D341Med (cell line): ENCODE measurements around the gene PWP2.
"Not testable (repeated sequence)": the region's sequence is repeated elsewhere in the genome, so short reads cannot be mapped to it uniquely, and the experiment has no call there.

Source experiments
- DNase-seq: peaks from one replicate; pipeline ENCODE4 v3.0.0; 2012; ENCODE audit warnings: low spot score

Gene PWP2

DNA sequence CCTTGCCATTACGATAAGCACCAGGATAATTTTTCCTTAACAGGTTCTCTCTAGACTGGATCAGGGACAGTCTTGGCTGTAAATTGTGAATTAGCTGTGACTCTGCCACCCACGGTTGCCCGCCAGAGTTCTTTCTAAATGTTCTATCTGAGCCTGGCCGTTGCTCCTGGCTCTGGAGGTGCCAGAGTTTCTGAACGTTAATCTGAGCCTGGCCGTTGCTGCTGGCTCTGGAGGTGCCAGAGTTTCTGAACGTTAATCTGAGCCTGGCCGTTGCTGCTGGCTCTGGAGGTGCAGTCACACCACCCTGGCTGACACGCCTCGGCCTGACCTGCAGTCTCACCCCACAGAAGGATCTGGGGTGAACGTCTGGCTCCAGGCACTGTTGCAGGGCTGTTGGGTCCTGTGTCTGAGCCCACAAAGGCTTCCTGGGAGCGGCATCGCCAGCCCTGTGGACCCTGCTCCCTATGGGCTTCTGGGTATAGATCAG is 56.0 kb downstream of the PWP2 start:
- not testable (repeated sequence) for DNase-seq

- DNase-seq, result not testable (repeated sequence)
Measured at GRCh38 chr21:44165933-44166332, 58.7 kb downstream of the PWP2 start.

DNA sequence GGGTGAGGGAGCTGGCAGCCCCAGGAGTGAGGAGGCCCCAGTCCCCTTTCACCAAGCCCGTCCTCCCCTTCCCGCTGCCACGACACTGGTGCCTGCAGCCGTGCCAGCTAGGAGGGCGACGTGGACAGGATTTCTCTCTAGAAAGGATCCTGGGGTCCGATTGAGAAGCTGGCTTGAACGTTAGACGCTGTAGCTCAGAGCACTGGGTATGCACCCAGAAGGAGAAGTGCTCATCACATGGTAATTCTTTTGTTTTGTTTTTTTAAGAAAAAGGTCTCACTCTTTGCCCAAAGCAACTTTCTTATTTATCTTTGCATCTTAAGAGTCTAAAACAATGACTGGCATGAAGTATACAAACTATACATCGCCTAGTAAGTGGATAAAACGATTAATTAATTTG is 60.3 kb downstream of the PWP2 start:
- DNase-seq, result not testable (repeated sequence)

DNA sequence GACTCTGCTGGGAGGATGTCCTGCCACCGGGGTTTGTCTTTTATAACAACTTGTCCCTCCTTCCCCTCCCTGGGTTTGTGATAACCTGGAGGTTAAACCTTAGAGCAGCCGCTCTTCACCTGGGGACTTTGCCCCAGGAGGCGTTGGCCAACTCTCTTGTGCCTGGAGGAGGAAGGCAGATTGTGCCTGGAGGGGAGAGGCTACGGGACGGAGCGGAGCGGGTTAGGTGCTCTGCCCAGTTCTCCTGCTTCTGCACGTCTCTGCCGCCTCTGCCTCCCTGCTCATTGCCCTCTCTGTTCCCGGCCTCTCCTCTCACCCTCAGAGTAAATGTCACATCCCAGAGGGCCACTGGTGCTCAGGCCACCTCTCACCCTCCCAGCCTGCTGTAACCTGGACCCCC is 63.1 kb downstream of the PWP2 start:
- not testable (repeated sequence) for DNase-seq

DNA sequence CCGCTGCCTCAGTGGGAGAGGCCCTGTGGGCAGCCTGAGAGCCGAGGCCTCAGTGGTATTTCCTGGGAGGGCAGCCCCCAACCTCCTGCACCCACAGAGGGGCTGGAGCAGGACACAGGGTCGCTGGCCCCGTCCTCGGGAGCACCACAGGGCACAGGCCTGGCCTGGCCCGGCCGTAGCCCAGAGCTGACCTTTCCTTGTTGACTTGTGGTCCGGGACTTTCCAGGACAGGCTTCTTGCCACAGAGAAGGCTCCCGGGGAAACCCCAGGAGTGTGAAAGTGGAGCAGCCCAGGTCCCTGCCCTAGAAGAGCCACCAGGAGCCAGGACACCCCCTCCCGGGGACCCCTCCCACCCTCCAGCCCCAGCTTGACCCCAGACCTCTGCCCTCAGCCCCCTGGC is 63.7 kb downstream of the PWP2 start:
- not testable (repeated sequence) for DNase-seq

DNA sequence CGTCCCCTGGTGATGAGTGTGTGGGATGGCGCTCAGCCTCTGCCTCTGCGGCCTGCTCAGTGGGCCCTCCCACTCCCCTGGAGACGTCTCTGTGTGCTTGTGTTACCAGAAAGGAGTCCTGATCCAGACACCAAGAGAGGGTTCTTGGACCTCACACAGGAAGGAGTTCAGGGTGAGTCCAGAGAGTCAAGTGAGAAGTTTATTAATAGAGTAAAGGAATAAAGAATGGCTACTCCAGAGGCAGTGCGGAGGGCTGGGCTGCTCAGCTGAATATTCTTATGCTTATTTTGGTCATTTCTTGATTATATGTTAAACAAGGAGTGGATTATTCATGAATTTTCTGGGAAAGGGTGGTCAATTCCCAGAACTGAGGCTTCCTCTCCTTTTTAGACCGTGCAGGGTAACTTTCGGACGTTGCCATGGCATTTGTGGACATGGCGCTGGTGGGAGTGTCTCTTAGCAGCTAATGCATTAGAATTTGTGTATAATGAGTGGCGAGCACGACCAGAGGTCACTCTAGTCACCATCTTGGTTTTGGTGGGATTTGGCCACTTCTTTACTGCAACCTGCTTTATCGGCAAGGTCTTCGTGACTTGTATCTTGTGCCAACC is 64.9 kb downstream of the PWP2 start:
- DNase-seq, result not testable (repeated sequence)

DNA sequence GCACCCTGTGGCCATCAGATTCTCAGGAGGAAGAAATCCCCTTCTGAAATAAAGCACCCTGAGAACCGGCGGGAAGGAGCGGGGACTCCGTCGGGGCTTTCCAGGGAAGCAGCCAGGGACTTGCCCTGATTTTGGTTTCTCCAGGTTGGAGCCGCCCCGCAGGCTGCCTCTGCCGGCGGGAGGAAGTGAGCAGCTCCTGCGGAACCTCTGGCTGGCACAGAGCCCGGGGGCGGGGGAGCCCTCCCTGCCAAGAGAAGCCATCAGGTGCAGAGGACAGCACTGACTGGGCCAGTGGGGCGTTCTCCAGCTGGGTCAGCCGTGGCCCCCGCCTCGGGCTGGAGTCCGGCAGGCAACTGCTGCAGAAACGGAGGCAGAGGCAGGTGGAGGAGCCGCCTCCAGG is 65.5 kb downstream of the PWP2 start:
- not testable (repeated sequence) for DNase-seq

GRCh38 chr21:44175189-44175588 is 68.0 kb downstream of the PWP2 start:
- DNase-seq, result not testable (repeated sequence)

GRCh38 chr21:44176127-44176526 is 68.9 kb downstream of the PWP2 start:
- not testable (repeated sequence) for DNase-seq
